HG02763 (cell line): ENCODE measurements around the gene FOXP4.
"Not testable (repeated sequence)": the region's sequence is repeated elsewhere in the genome, so short reads cannot be mapped to it uniquely, and the experiment has no call there.

Source experiments
- ATAC-seq: cut with Tn5 transposase; IDR thresholded peaks from one replicate; pipeline ENCODE4 v1.9.1; 2021; ENCODE audit warnings: mild to moderate bottlenecking, moderate library complexity; ENCODE audit not compliant: unreplicated experiment

Gene FOXP4

GRCh38 chr6:41597246-41598000 is 51.2 kb downstream of the FOXP4 start:
- no peak for ATAC-seq

- ATAC-seq = no peak
These were observed 52.5 kb downstream of the FOXP4 start for GRCh38 chr6:41598670-41599014.

- ATAC-seq = no peak
These were observed 53.1 kb downstream of the FOXP4 start for GRCh38 chr6:41599015-41599851.

GRCh38 chr6:41599852-41600445 is 53.8 kb downstream of the FOXP4 start:
- ATAC-seq = no peak

GRCh38 chr6:41600499-41601247 is 54.5 kb downstream of the FOXP4 start:
- no peak for ATAC-seq

GRCh38 chr6:41601248-41601549 is 55.0 kb downstream of the FOXP4 start:
- no peak for ATAC-seq

- no peak for ATAC-seq
These were observed 56.2 kb downstream of the FOXP4 start for GRCh38 chr6:41602422-41602743.

- ATAC-seq = no peak
These were observed 56.9 kb downstream of the FOXP4 start for GRCh38 chr6:41602864-41603608.

GRCh38 chr6:41604006-41604405 is 57.8 kb downstream of the FOXP4 start:
- no peak for ATAC-seq

GRCh38 chr6:41605649-41606048 is 59.5 kb downstream of the FOXP4 start:
- no peak for ATAC-seq

GRCh38 chr6:41607036-41607435 is 60.9 kb downstream of the FOXP4 start:
- no peak for ATAC-seq

GRCh38 chr6:41607736-41608135 is 61.6 kb downstream of the FOXP4 start:
- ATAC-seq = no peak

GRCh38 chr6:41608443-41609151 is 62.4 kb downstream of the FOXP4 start:
- no peak for ATAC-seq

- no peak for ATAC-seq
These were observed 68.5 kb downstream of the FOXP4 start for GRCh38 chr6:41614715-41615114.

GRCh38 chr6:41615311-41615710 is 69.1 kb downstream of the FOXP4 start:
- no peak for ATAC-seq

GRCh38 chr6:41618598-41618997 is 72.4 kb downstream of the FOXP4 start:
- no peak for ATAC-seq

- ATAC-seq = not testable (repeated sequence)
These were observed 73.0 kb downstream of the FOXP4 start for GRCh38 chr6:41619193-41619592.

GRCh38 chr6:41621367-41621766 is 75.2 kb downstream of the FOXP4 start:
- no peak for ATAC-seq

GRCh38 chr6:41621802-41622201 is 75.6 kb downstream of the FOXP4 start:
- no peak for ATAC-seq
